HG03039 (cell line): Measurements from ENCODE around the gene SLC25A34.

Experiments used
- ATAC-seq: cut with Tn5 transposase; IDR thresholded peaks from one replicate; pipeline ENCODE4 v1.9.1; 2021; ENCODE audit warnings: mild to moderate bottlenecking, moderate library complexity; ENCODE audit not compliant: unreplicated experiment

Gene SLC25A34

GRCh38 chr1:15767941-15768340 is 31.9 kb downstream of the SLC25A34 start:
- ATAC-seq, result no peak

- ATAC-seq, result no peak
Measured at GRCh38 chr1:15768388-15768787, 32.3 kb downstream of the SLC25A34 start.

- ATAC-seq, result no peak
Measured at GRCh38 chr1:15770313-15770962, 34.4 kb downstream of the SLC25A34 start.

- ATAC-seq, result no peak
Measured at GRCh38 chr1:15771836-15772515, 35.9 kb downstream of the SLC25A34 start.

- no peak for ATAC-seq
Measured at GRCh38 chr1:15775706-15776105, 39.6 kb downstream of the SLC25A34 start.

GRCh38 chr1:15777909-15778707 is 42.0 kb downstream of the SLC25A34 start:
- no peak for ATAC-seq

GRCh38 chr1:15785683-15786082 is 49.6 kb downstream of the SLC25A34 start:
- ATAC-seq, result no peak

GRCh38 chr1:15786581-15786980 is 50.5 kb downstream of the SLC25A34 start:
- ATAC-seq, result no peak

- ATAC-seq, result no peak
Measured at GRCh38 chr1:15788624-15789301, 52.7 kb downstream of the SLC25A34 start.
